Caco-2 (cell line): ENCODE data around the gene COA1. TPM values are rescaled to one million over a fixed set of nuclear protein-coding genes. Genes with fewer than 3 reads are reported as not detected.
"Not testable (repeated sequence)": the region's sequence is repeated elsewhere in the genome, so short reads cannot be mapped to it uniquely, and the experiment has no call there.

Experiments used
- BruUV-seq: library from RNA; stranded (reverse); fragments of 400-500 nt; replicated peaks from 2 replicates; lab custom pipeline; 2021; lab: Mats Ljungman, UMichigan
- CTCF ChIA-PET: fragments of 300-600 bp; sonication (Branson Sonifier 250); formaldehyde crosslinking; loops from one replicate; lab custom pipeline; 2022; ENCODE audit warnings: antibody characterized with exemption; lab: Charles Lee
- POLR2A ChIA-PET: fragments of 300-600 bp; sonication (Branson Sonifier 250); formaldehyde crosslinking; loops from one replicate; lab custom pipeline; 2022; ENCODE audit warnings: antibody characterized with exemption; lab: Charles Lee
- DNase-seq, 2 experiments: peaks; one replicate each; pipeline versions ENCODE4 v3.0.0 to v3.0.0-alpha.2; 2020 to 2022
- H3K27me3 ChIP-seq: replicated peaks from 2 replicates; pipeline ENCODE4 v1.6.0; 2011; ENCODE audit warnings: low read length; ENCODE audit not compliant: control insufficient read depth, insufficient read depth
- H3K36me3 ChIP-seq: 2 replicates; pipeline ENCODE4 v1.5.1; 2011; ENCODE audit warnings: low read length; ENCODE audit not compliant: control insufficient read depth, insufficient read depth
- H3K4me1 ChIP-seq: fragments of 250-450 bp; sonication (Bioruptor Pico); 2 replicates; pipeline ENCODE4 v1.5.1; 2020; ENCODE audit warnings: mild to moderate bottlenecking
- H3K4me3 ChIP-seq: 2 replicates; pipeline ENCODE4 v1.5.1; 2011; ENCODE audit warnings: low read depth, mild to moderate bottlenecking, control low read depth, low read length
- H3K9me3 ChIP-seq: fragments of 250-450 bp; sonication (Bioruptor Pico); 2 replicates; pipeline ENCODE4 v1.5.1; 2020; ENCODE audit warnings: mild to moderate bottlenecking, moderate library complexity
- H3K27ac Mint-ChIP-seq: one replicate; pipeline ENCODE4 v1.8.0; 2022; ENCODE audit warnings: mixed read lengths; ENCODE audit not compliant: unreplicated experiment
- H3K27me3 Mint-ChIP-seq: one replicate; pipeline ENCODE4 v1.8.0; 2022; ENCODE audit warnings: mixed read lengths; ENCODE audit not compliant: insufficient read depth, unreplicated experiment
- H3K36me3 Mint-ChIP-seq: one replicate; pipeline ENCODE4 v1.8.0; 2022; ENCODE audit warnings: mild to moderate bottlenecking, mixed read lengths; ENCODE audit not compliant: insufficient read depth, unreplicated experiment
- H3K4me1 Mint-ChIP-seq: one replicate; pipeline ENCODE4 v1.8.0; 2022; ENCODE audit warnings: low read depth, mixed read lengths; ENCODE audit not compliant: unreplicated experiment
- H3K4me3 Mint-ChIP-seq: one replicate; pipeline ENCODE4 v1.8.0; 2022; ENCODE audit warnings: mild to moderate bottlenecking, moderate library complexity, mixed read lengths; ENCODE audit not compliant: unreplicated experiment
- H3K9me3 Mint-ChIP-seq: one replicate; pipeline ENCODE4 v1.8.0; 2022; ENCODE audit warnings: mixed read lengths; ENCODE audit not compliant: unreplicated experiment
- CTCF ChIP-seq, 2 experiments: fragments of 200-600 bp in 1 of 2; IDR thresholded peaks; 1 replicate in 1 of 2; 2 replicates in 1 of 2; pipeline versions ENCODE4 v1.5.1 to v1.8.0; 2011 to 2022; ENCODE audit warnings: antibody characterized with exemption in 1 of 2, control low read depth in 1 of 2, inconsistent platforms in 1 of 2, low read depth in 1 of 2, low read length in 1 of 2, mild to moderate bottlenecking in 1 of 2, moderate library complexity in 1 of 2; ENCODE audit not compliant: insufficient read depth in 1 of 2, severe bottlenecking in 1 of 2, unreplicated experiment in 1 of 2
- intact Hi-C: fragments of 100-400 bp; cut with micrococcal nuclease; formaldehyde crosslinking; loops from one replicate; pipeline ENCODE4 v1.10.0; 2022; ENCODE audit not compliant: unreplicated experiment
- total RNA-seq: library from RNA; stranded (reverse); gene quantifications from 2 replicates; pipeline ENCODE4 v1.2.3, GENCODE V29; 2022

COA1 gene
- total RNA-seq, 1 experiment from 2014 or later = 94.7 TPM

- peaks cover 84% of the 10 kb centered on the region for H3K36me3 Mint-ChIP-seq
- Histone ChIP-seq H3K36me3 (no peaks in the 10 kb centered on the region), H3K4me3 (no peak overlapping the region), H3K4me1 (no peaks in the 10 kb centered on the region), H3K9me3 (no peaks in the 10 kb centered on the region), H3K27me3 (no peaks in the 10 kb centered on the region)
- intact Hi-C loops = no loop called here
- peaks cover 5% of the 10 kb centered on the region for H3K4me1 Mint-ChIP-seq
- H3K4me3 Mint-ChIP-seq = no peak overlapping the region
- TF ChIP-seq CTCF (IDR thresholded peaks at IDR 0.05; ENCODE audit: insufficient read depth in 1 of 2, low read depth in 1 of 2, low read length in 1 of 2, severe bottlenecking in 1 of 2, unreplicated experiment in 1 of 2) = no peak
- no peak for DNase-seq
- H3K27me3 Mint-ChIP-seq = no peaks in the 10 kb centered on the region
- ChIA-PET POLR2A (interaction anchor here (0.6 to 2.1 kb wide), 2 partner anchors 48 to 99 kb away, joined by 5 to 7 read pairs; partner anchors contain the start of genes COA1 and STK17A), CTCF (no interaction called here)
- no peaks in the 10 kb centered on the region for H3K9me3 Mint-ChIP-seq
- no peak overlapping the region for H3K27ac Mint-ChIP-seq
- no TSS peak for BruUV-seq
These were observed 98.8 kb downstream of the COA1 start for GRCh38 chr7:43630482-43630881.

GRCh38 chr7:43629857-43630256 lies 99.5 kb downstream of the COA1 start:
- no peak for DNase-seq
- H3K27ac Mint-ChIP-seq = no peak overlapping the region
- no peaks in the 10 kb centered on the region for H3K9me3 Mint-ChIP-seq
- no peak overlapping the region for H3K4me3 Mint-ChIP-seq
- no peak for TF ChIP-seq CTCF (IDR thresholded peaks at IDR 0.05; ENCODE audit: insufficient read depth in 1 of 2, low read depth in 1 of 2, low read length in 1 of 2, severe bottlenecking in 1 of 2, unreplicated experiment in 1 of 2)
- H3K4me1 Mint-ChIP-seq = peaks cover 5% of the 10 kb centered on the region
- BruUV-seq = no TSS peak
- Histone ChIP-seq H3K9me3 (no peaks in the 10 kb centered on the region), H3K36me3 (no peaks in the 10 kb centered on the region), H3K4me3 (no peak overlapping the region), H3K4me1 (no peaks in the 10 kb centered on the region), H3K27me3 (no peaks in the 10 kb centered on the region)
- CTCF ChIA-PET = interaction anchor here (0.6 kb wide), 1 partner anchor 8 kb away, joined by 3 read pairs; no protein-coding TSS in a partner anchor
- POLR2A ChIA-PET = interaction anchor here (0.6 to 2.1 kb wide), 2 partner anchors 47 to 99 kb away, joined by 5 to 7 read pairs; partner anchors contain the start of genes COA1 and STK17A
- intact Hi-C loops = no loop called here
- no peaks in the 10 kb centered on the region for H3K27me3 Mint-ChIP-seq
- peaks cover 85% of the 10 kb centered on the region for H3K36me3 Mint-ChIP-seq

GRCh38 chr7:43628431-43628830 lies 100.9 kb downstream of the COA1 start:
- Histone ChIP-seq H3K9me3 (no peaks in the 10 kb centered on the region), H3K36me3 (no peaks in the 10 kb centered on the region), H3K4me1 (no peaks in the 10 kb centered on the region), H3K27me3 (no peaks in the 10 kb centered on the region), H3K4me3 (no peak overlapping the region)
- Mint-ChIP-seq H3K36me3 (peaks cover 79% of the 10 kb centered on the region), H3K27ac (no peak overlapping the region), H3K9me3 (no peaks in the 10 kb centered on the region), H3K4me3 (no peak overlapping the region), H3K27me3 (no peaks in the 10 kb centered on the region), H3K4me1 (peaks cover 5% of the 10 kb centered on the region)
- POLR2A ChIA-PET = no interaction called here
- BruUV-seq = no TSS peak
- no peak for DNase-seq
- CTCF ChIA-PET = interaction anchor here (1.2 kb wide), 1 partner anchor 127 kb away, joined by 3 read pairs; no protein-coding TSS in a partner anchor
- TF ChIP-seq CTCF (IDR thresholded peaks at IDR 0.05; ENCODE audit: insufficient read depth in 1 of 2, low read depth in 1 of 2, low read length in 1 of 2, severe bottlenecking in 1 of 2, unreplicated experiment in 1 of 2) = no peak
- intact Hi-C loops = no loop called here

GRCh38 chr7:43627798-43628197 lies 101.5 kb downstream of the COA1 start:
- H3K27ac Mint-ChIP-seq, H3K27me3 ChIP-seq, intact Hi-C loops, POLR2A ChIA-PET, H3K4me3 Mint-ChIP-seq, H3K4me1 Mint-ChIP-seq, BruUV-seq, H3K36me3 ChIP-seq, DNase-seq, H3K9me3 Mint-ChIP-seq, H3K4me1 ChIP-seq, H3K27me3 Mint-ChIP-seq, H3K9me3 ChIP-seq, H3K4me3 ChIP-seq: not testable (repeated sequence)
- H3K36me3 Mint-ChIP-seq = peaks cover 77% of the 10 kb centered on the region
- CTCF ChIA-PET = interaction anchor here (1.2 kb wide), 1 partner anchor 127 kb away, joined by 3 read pairs; no protein-coding TSS in a partner anchor
